ENCODE data around the gene KRTAP23-1. TPM values are rescaled to one million over a fixed set of nuclear protein-coding genes. Genes with fewer than 3 reads are reported as not detected.

Gene KRTAP23-1
- total RNA-seq, 8 experiments from 2014 or later, result not detected

Other genes starting within 250 kb of the KRTAP23-1 start
- under 1 TPM in 2 of 8 experiments, not detected in 6; 0.38 TPM for gene CLDN17, start 181.8 kb downstream of the KRTAP23-1 start, total RNA-seq
- under 1 TPM in 1 of 8 experiments, not detected in 7; 0.09 TPM for gene CLDN8, start 132.5 kb downstream of the KRTAP23-1 start, total RNA-seq
- gene KRTAP24-1, start 65.7 kb downstream of the KRTAP23-1 start, total RNA-seq, result not detected
- gene KRTAP25-1, start 59.1 kb downstream of the KRTAP23-1 start, total RNA-seq, result not detected
- gene KRTAP26-1, start 28.3 kb downstream of the KRTAP23-1 start, total RNA-seq, result under 1 TPM in 4 of 8 experiments, not detected in 4; 0.17 to 0.73 (median 0.28) TPM
- not detected for gene KRTAP27-1, start 10.9 kb downstream of the KRTAP23-1 start, total RNA-seq
- gene KRTAP13-2, start 23.7 kb upstream of the KRTAP23-1 start, total RNA-seq, result under 1 TPM in 1 of 8 experiments, not detected in 7; 0.29 TPM
- not detected for gene KRTAP13-1, start 47.4 kb upstream of the KRTAP23-1 start, total RNA-seq
- gene KRTAP13-3, start 77.3 kb upstream of the KRTAP23-1 start, total RNA-seq, result not detected
- gene KRTAP13-4, start 81.6 kb upstream of the KRTAP23-1 start, total RNA-seq, result under 1 TPM in 4 of 8 experiments, not detected in 4; 0.36 to 0.87 (median 0.62) TPM
- under 1 TPM in 1 of 8 experiments, not detected in 7; 0.71 TPM for gene KRTAP15-1, start 91.7 kb upstream of the KRTAP23-1 start, total RNA-seq
- under 1 TPM in 1 of 8 experiments, not detected in 7; 0.76 TPM for gene KRTAP19-1, start 131.8 kb upstream of the KRTAP23-1 start, total RNA-seq
- gene KRTAP19-2, start 138.8 kb upstream of the KRTAP23-1 start, total RNA-seq, result not detected
- gene KRTAP19-3, start 143.4 kb upstream of the KRTAP23-1 start, total RNA-seq, result not detected
- not detected for gene KRTAP19-4, start 148.6 kb upstream of the KRTAP23-1 start, total RNA-seq
- not detected for gene KRTAP19-5, start 153.5 kb upstream of the KRTAP23-1 start, total RNA-seq
- not detected for gene KRTAP19-6, start 193.3 kb upstream of the KRTAP23-1 start, total RNA-seq
- gene KRTAP19-7, start 212.7 kb upstream of the KRTAP23-1 start, total RNA-seq, result not detected
- gene KRTAP22-2, start 241.8 kb upstream of the KRTAP23-1 start, total RNA-seq, result not detected
- gene KRTAP6-3, start 243.8 kb upstream of the KRTAP23-1 start, total RNA-seq, result not detected